NCI-H187 treated with DMSO at 0.1 percent for 48 hours (cell line): Measurements from ENCODE around the gene DBH.
A peak's percentile ranks its signal among the peaks of the same experiment; 100 is the strongest.
"Not testable (repeated sequence)": the region's sequence is repeated elsewhere in the genome, so short reads cannot be mapped to it uniquely, and the experiment has no call there.

Source experiments
- DNase-seq: peaks from one replicate; lab custom pipeline; 2025; lab: John Stamatoyannopoulos, UW

The DBH gene

GRCh38 chr9:133626008-133626407 lies 10.2 kb upstream of the DBH start:
- DNase-seq = not testable (repeated sequence)

- DNase-seq = no peak
Observed at GRCh38 chr9:133627341-133627740, 8.8 kb upstream of the DBH start.

- no peak for DNase-seq
Observed at GRCh38 chr9:133628766-133629165, 7.4 kb upstream of the DBH start.

- DNase-seq = no peak
Observed at GRCh38 chr9:133629221-133630110, 6.7 kb upstream of the DBH start.

- no peak for DNase-seq
Observed at GRCh38 chr9:133631111-133631510, 5.1 kb upstream of the DBH start.

GRCh38 chr9:133632806-133633680 lies 3.1 kb upstream of the DBH start:
- no peak for DNase-seq

GRCh38 chr9:133633681-133634080 lies 2.5 kb upstream of the DBH start:
- DNase-seq = no peak

- DNase-seq = peak; percentile 31
Observed at GRCh38 chr9:133634081-133634691, 2.0 kb upstream of the DBH start.

GRCh38 chr9:133635098-133635497 lies 1.1 kb upstream of the DBH start:
- DNase-seq = no peak

GRCh38 chr9:133636902-133637301 lies 739 bp downstream of the DBH start:
- no peak for DNase-seq

- DNase-seq = no peak
Observed at GRCh38 chr9:133637451-133638055, 1.4 kb downstream of the DBH start.

GRCh38 chr9:133638076-133638475 lies 1.9 kb downstream of the DBH start:
- DNase-seq = no peak

GRCh38 chr9:133638711-133639110 lies 2.5 kb downstream of the DBH start:
- no peak for DNase-seq

GRCh38 chr9:133639613-133640012 lies 3.5 kb downstream of the DBH start:
- no peak for DNase-seq

- no peak for DNase-seq
Observed at GRCh38 chr9:133640160-133640559, 4.0 kb downstream of the DBH start.

- DNase-seq = no peak
Observed at GRCh38 chr9:133640580-133641395, 4.6 kb downstream of the DBH start.

GRCh38 chr9:133641396-133641655 lies 5.2 kb downstream of the DBH start:
- no peak for DNase-seq

- DNase-seq = no peak
Observed at GRCh38 chr9:133641861-133642595, 5.9 kb downstream of the DBH start.

GRCh38 chr9:133642708-133643361 lies 6.7 kb downstream of the DBH start:
- DNase-seq = no peak

GRCh38 chr9:133643362-133643755 lies 7.2 kb downstream of the DBH start:
- DNase-seq = no peak
